ENCODE data around the gene LITAFD.

GRCh38 chr16:8934601-8935000 is 52.5 kb downstream of the LITAFD start:
- TF ChIP-seq, protein P1, sequence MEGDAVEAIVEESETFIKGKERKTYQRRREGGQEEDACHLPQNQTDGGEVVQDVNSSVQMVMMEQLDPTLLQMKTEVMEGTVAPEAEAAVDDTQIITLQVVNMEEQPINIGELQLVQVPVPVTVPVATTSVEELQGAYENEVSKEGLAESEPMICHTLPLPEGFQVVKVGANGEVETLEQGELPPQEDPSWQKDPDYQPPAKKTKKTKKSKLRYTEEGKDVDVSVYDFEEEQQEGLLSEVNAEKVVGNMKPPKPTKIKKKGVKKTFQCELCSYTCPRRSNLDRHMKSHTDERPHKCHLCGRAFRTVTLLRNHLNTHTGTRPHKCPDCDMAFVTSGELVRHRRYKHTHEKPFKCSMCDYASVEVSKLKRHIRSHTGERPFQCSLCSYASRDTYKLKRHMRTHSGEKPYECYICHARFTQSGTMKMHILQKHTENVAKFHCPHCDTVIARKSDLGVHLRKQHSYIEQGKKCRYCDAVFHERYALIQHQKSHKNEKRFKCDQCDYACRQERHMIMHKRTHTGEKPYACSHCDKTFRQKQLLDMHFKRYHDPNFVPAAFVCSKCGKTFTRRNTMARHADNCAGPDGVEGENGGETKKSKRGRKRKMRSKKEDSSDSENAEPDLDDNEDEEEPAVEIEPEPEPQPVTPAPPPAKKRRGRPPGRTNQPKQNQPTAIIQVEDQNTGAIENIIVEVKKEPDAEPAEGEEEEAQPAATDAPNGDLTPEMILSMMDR (IDR thresholded peaks at IDR 0.05; ENCODE audit: insufficient read depth, low read depth, low read length), result no peak
- no peak for TF ChIP-seq EZH2 (IDR thresholded peaks at IDR 0.05; ENCODE audit: insufficient read depth, low read length)

Measured in astrocyte (in vitro differentiated cells and primary cell).